HPDE6-E6E7 (cell line): ENCODE data around the gene RORB.

Experiments used
- DNase-seq: peaks from one replicate; pipeline ENCODE4 v3.0.0; 2011; ENCODE audit warnings: missing footprints; ENCODE audit errors: extremely low spot score

The RORB gene

GRCh38 chr9:74598874-74599273 is 101.7 kb downstream of the RORB start:
- DNase-seq: no peak

GRCh38 chr9:74609671-74610405 is 112.7 kb downstream of the RORB start:
- no peak for DNase-seq

GRCh38 chr9:74610523-74611061 is 113.5 kb downstream of the RORB start:
- DNase-seq: no peak

DNA sequence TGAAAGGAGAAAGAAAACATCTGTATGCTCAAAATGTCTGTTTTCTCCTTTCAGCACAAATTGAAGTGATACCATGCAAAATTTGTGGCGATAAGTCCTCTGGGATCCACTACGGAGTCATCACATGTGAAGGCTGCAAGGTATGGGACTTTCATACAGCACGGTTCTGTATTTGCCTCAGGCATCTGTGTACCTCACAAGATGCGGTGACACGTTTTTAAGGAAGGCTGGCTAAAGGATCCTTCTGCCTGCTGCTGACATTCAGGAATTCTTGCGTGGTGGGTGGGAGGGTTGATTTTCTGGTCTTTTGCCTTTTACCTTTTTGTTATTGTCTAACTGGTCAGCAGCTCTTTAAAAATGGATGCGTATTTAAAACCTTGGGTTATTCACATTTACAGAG is 133.1 kb downstream of the RORB start:
- no peak for DNase-seq

DNA sequence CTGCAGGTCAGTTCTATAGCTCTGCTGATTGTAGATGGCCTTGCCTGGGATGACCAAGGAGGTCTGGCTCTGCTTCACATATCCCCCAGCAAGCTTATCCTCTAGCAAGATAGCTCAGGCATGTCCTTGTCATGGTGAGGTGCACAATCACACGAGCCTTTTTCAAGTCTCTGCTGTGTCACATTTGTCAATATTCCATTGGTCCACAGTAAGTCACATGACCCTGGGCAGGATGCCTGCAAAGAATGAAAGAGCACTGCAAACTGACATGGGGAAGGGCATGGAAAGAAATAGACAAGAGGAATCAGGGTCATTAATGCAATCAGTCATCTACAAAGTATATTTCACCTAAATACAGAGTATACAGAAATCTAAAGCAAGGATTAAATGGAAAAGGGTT is 142.0 kb downstream of the RORB start:
- no peak for DNase-seq

DNA sequence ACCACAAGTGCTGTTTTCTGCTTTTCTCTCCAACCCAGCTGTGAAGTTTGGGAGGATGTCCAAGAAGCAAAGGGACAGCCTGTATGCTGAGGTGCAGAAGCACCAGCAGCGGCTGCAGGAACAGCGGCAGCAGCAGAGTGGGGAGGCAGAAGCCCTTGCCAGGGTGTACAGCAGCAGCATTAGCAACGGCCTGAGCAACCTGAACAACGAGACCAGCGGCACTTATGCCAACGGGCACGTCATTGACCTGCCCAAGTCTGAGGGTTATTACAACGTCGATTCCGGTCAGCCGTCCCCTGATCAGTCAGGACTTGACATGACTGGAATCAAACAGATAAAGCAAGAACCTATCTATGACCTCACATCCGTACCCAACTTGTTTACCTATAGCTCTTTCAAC is 145.2 kb downstream of the RORB start:
- DNase-seq: no peak

- no peak for DNase-seq
Observed at GRCh38 chr9:74643303-74643923, 146.3 kb downstream of the RORB start.

DNA sequence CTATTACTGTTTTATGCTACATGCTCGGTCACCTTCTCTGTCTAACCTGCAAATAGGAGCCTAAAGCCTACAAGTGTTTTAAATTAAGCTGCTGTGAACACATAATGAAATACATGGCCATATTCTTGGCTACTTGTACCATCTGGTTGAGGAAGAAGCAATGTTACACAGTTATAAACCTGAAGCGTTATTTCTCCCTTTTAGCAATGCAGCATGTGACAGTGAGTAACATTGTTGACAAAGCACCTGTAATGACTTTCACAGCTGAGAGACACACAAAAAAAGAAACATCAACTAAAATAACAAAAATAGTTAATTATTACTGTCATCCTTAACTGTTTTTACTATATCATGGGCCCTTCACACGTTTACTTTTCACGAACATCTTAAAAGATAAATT is 146.9 kb downstream of the RORB start:
- DNase-seq: no peak

GRCh38 chr9:74645007-74645639 is 148.0 kb downstream of the RORB start:
- no peak for DNase-seq

- DNase-seq: no peak
Observed at GRCh38 chr9:74653410-74654080, 156.4 kb downstream of the RORB start.

DNA sequence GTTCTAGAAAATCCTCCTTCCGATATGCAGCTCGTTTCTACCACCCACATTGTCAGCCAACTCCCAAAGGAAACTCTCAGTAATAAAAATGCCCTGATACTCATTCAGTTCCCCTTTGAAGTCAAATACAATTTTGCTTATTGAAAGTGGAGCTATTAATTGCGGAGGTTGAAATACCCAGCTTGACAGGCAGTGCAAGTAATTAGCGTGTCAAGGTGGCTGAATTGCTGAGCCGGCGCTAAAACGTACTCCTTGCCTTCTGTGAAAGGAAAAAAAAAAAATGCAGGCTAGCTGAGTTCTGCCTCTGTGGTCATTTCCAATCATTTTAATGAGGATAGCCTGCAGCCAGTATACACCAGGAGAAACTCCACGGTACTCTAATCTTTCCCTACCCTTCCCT is 165.5 kb downstream of the RORB start:
- no peak for DNase-seq

- no peak for DNase-seq
Observed at GRCh38 chr9:74663439-74663838, 166.3 kb downstream of the RORB start.

GRCh38 chr9:74666625-74667316 is 169.6 kb downstream of the RORB start:
- DNase-seq: no peak

- DNase-seq: no peak
Observed at GRCh38 chr9:74672237-74672636, 175.1 kb downstream of the RORB start.

GRCh38 chr9:74674077-74674476 is 176.9 kb downstream of the RORB start:
- no peak for DNase-seq

- no peak for DNase-seq
Observed at GRCh38 chr9:74681906-74682305, 184.8 kb downstream of the RORB start.

DNA sequence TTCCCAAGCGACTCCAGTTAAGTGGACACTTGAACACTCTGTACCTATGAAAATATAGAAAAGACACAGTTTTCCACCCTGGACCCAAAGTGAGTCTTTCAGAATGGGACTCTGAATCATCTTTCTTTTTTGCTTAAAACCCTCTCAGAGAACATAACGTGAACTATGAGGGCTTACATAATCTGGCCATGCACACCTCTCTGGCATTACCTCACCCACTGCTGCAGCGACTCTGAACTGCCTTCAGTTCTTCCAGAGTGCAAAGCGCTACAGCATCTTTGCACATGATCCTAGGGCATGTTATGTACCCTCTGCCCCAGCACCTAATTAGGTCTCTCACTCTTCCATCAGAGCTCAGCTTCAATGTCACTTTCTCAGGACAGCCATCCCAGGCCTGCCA is 186.2 kb downstream of the RORB start:
- DNase-seq: no peak

- no peak for DNase-seq
Observed at GRCh38 chr9:74691058-74691457, 193.9 kb downstream of the RORB start.

GRCh38 chr9:74696520-74696919 is 199.4 kb downstream of the RORB start:
- no peak for DNase-seq

DNA sequence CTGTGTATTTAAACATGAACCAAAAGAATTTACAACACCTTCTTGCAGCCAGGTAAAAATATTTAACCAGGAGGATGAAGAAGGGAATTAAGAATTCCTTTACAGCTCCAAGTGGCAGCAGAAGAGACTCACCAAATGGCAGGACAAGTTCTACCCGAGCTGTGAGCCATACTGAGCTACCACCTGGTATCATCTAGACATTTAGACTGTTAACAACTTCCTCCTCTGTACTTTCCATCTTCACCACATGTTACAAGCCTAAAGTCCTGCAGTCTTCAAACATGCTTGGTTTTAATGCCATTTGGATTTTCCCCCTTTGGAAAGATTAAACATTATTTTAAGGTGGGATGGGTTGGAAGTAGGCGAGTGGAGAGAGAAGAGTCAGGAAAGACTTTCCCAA is 200.4 kb downstream of the RORB start:
- DNase-seq: no peak

- no peak for DNase-seq
Observed at GRCh38 chr9:74711341-74711740, 214.2 kb downstream of the RORB start.

- no peak for DNase-seq
Observed at GRCh38 chr9:74718709-74719108, 221.6 kb downstream of the RORB start.
